Testis (tissue), 3 donors: ENCODE data around the gene EPB41L1. TPM values are rescaled to one million over a fixed set of nuclear protein-coding genes. Genes with fewer than 3 reads are reported as not detected.

ENCODE experiments used
- DNase-seq: peaks from one replicate; pipeline ENCODE4 v3.0.0-alpha.2; 2019
- H3K27ac ChIP-seq, 2 donors: fragments of 200-600 bp; sonication (generic); one replicate each; pipeline ENCODE4 v1.5.1; 2019
- H3K27me3 ChIP-seq: fragments of 200-600 bp; sonication (generic); one replicate; pipeline ENCODE4 v1.5.1; 2019
- H3K36me3 ChIP-seq: fragments of 200-600 bp; sonication (generic); one replicate; pipeline ENCODE4 v1.5.1; 2017; ENCODE audit warnings: low read depth; ENCODE audit errors: missing control alignments
- H3K4me1 ChIP-seq: fragments of 200-600 bp; sonication (generic); one replicate; pipeline ENCODE4 v1.5.1; 2019
- H3K4me3 ChIP-seq, 2 donors: fragments of 200-600 bp; sonication (generic); one replicate each; pipeline ENCODE4 v1.5.1; 2017 to 2019
- H3K9me3 ChIP-seq: fragments of 200-600 bp; sonication (generic); one replicate; pipeline ENCODE4 v1.5.1; 2017
- POLR2A ChIP-seq: fragments of 450-650 bp; IDR thresholded peaks from one replicate; pipeline ENCODE4 v1.6.1; 2017; ENCODE audit warnings: antibody characterized with exemption, mild to moderate bottlenecking, moderate library complexity
- WGBS, 2 donors: methylation state at CpG; one replicate each; pipeline ENCODE4 v1.1.5; 2018; 5-methylcytosine and 5-hydroxymethylcytosine counted together
- intact Hi-C: fragments of 100-400 bp; cut with DNase I; formaldehyde crosslinking; loops from one replicate; pipeline ENCODE4 v1.15.1; 2023; ENCODE audit warnings: low total_unique reads
- polyA plus RNA-seq: library from polyadenylated mRNA; stranded (reverse); fragments of 350-450 nt; fragmentation: Illumina TruSeq; extraction: RNeasy Lipid Tissue Mini Kit (QIAGEN cat#74804); gene quantifications from one replicate; pipeline ENCODE4 v1.2.3, GENCODE V29; 2014; ENCODE audit warnings: low read depth, low replicate concordance; ENCODE audit not compliant: insufficient read depth
- total RNA-seq, 2 donors: library from RNA; depleted of rRNA; stranded (reverse); fragments of >200 nt; gene quantifications; one replicate each; pipeline ENCODE4 v1.2.3, GENCODE V29; 2016
- TF ChIP-seq, protein P1 (sequence below), 3 experiments: fragments of 450-650 bp in 2 of 3; fragments of 200-600 bp in 1 of 3; sonication (generic) in 1 of 3; IDR thresholded peaks; one replicate each; pipeline ENCODE4 v1.5.1; 2016 to 2019; ENCODE audit warnings: antibody characterized with exemption in 3 of 3, mild to moderate bottlenecking in 2 of 3, moderate library complexity in 1 of 3

EPB41L1 gene
- total and polyA plus RNA-seq, 3 donors from 2014 or later: 49.8 to 65.3 (median 63.7) TPM

DNA sequence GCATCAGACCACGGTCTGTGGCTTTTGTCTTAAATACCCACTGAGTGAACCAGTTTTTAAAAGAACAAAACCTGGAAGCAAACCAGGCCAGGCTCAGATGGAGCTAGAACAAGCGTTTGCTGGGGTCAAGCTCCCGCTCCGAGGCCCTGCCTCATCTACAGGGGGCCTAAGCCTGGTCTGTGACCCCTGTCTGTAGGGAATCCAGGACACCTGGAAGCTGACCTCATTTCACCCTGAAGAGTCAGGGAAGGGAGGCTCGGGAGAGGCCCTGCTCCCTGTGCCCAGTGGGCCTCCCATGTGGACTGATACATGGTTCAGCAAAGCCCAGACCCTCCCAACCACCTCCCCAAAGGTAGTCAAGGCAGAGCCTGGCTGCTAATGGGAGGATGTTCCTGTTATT is 124.8 kb downstream of the EPB41L1 start:
- DNase-seq: no peak

DNA sequence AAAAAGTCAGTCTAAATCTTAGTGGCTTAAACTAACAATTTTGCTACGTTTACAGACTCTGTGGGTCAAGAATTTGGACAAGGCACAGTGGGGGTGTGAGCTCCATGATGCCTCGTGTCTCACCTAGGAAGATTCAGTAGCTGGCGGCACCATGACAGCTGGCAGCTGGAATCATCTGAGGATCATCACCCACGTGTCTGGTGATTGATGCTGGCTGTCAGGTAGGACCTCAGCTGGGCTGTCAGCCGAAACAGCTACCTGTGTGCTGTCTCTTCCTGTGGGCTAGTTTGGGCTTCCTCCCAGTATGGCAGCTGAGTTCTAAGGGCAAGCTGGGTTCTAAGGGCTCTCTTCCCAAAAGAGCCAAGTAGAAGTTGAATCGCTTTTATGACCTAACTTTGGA is 125.2 kb downstream of the EPB41L1 start:
- TF ChIP-seq POLR2A: no peak
- TF ChIP-seq, protein P1, sequence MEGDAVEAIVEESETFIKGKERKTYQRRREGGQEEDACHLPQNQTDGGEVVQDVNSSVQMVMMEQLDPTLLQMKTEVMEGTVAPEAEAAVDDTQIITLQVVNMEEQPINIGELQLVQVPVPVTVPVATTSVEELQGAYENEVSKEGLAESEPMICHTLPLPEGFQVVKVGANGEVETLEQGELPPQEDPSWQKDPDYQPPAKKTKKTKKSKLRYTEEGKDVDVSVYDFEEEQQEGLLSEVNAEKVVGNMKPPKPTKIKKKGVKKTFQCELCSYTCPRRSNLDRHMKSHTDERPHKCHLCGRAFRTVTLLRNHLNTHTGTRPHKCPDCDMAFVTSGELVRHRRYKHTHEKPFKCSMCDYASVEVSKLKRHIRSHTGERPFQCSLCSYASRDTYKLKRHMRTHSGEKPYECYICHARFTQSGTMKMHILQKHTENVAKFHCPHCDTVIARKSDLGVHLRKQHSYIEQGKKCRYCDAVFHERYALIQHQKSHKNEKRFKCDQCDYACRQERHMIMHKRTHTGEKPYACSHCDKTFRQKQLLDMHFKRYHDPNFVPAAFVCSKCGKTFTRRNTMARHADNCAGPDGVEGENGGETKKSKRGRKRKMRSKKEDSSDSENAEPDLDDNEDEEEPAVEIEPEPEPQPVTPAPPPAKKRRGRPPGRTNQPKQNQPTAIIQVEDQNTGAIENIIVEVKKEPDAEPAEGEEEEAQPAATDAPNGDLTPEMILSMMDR (IDR thresholded peaks at IDR 0.05): no peak
- DNase-seq: no peak
- Histone ChIP-seq H3K4me3 (no peak overlapping the region), H3K27ac (no peak overlapping the region), H3K36me3 (no peaks in the 10 kb centered on the region), H3K27me3 (no peaks in the 10 kb centered on the region), H3K9me3 (no peaks in the 10 kb centered on the region), H3K4me1 (no peaks in the 10 kb centered on the region)
- intact Hi-C loops: no loop called here
- 76 to 78% methylated on average over 6 of the region's 6 CpGs for WGBS, 2 donors

More for the DNA sequence above, 124.8 kb downstream of the EPB41L1 start:
- Histone ChIP-seq H3K9me3 (no peaks in the 10 kb centered on the region), H3K36me3 (no peaks in the 10 kb centered on the region), H3K27me3 (no peaks in the 10 kb centered on the region), H3K27ac (no peak overlapping the region), H3K4me1 (no peaks in the 10 kb centered on the region), H3K4me3 (no peak overlapping the region)
- 67 to 70% methylated on average over 5 of the region's 5 CpGs for WGBS, 2 donors
- TF ChIP-seq POLR2A: no peak
- TF ChIP-seq, protein P1 (IDR thresholded peaks at IDR 0.05): no peak
- intact Hi-C loops: no loop called here

DNA sequence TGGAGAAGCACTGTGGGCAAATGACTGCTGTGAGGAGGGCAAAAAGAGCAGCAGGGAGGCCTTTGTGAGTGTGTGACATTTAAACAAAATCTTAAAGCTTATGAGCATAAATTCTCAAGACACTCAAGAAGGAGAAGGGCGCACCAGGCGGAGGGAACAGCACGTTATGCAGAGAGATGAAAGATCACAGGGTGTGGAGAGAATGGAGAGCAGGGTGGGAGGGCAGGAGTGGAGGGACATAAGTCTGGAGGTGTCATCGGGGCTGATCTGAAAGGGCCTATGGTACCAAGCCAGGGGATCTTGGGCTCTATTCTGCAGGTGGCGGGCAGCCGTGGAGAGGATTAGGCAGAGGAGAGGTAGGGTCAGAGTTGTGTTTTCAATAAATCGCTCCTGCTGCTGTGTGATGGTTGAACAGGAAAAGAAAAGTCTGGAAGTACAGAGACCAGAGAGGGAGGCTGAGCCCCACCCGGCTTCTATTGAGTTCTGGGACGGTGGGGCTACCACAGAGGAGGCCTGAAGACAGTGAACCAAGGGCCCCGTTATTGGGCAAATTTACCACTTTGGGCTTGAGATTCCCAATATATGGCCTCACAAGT is 127.3 kb downstream of the EPB41L1 start:
- no peak overlapping the region for H3K27ac ChIP-seq
- no peaks in the 10 kb centered on the region for H3K36me3 ChIP-seq
- no peak for DNase-seq
- no peaks in the 10 kb centered on the region for H3K4me1 ChIP-seq
- H3K27me3 ChIP-seq: no peaks in the 10 kb centered on the region
- intact Hi-C loops: no loop called here
- TF ChIP-seq POLR2A: no peak
- TF ChIP-seq, protein P1 (IDR thresholded peaks at IDR 0.05): no peak
- no peaks in the 10 kb centered on the region for H3K9me3 ChIP-seq
- no peak overlapping the region for H3K4me3 ChIP-seq
- 82 to 85% methylated on average over 10 of the region's 10 CpGs for WGBS, 2 donors

Other genes with a start within 250 kb of the EPB41L1 start
- 100 to 1,000 TPM; 120 to 136 TPM for gene SCAND1, start 200.2 kb upstream of the EPB41L1 start, total RNA-seq
- 45.4 TPM for gene SCAND1, start 200.2 kb upstream of the EPB41L1 start, polyA plus RNA-seq
- 10 to 100 TPM; 19.7 to 28.3 TPM for gene CNBD2, start 186.2 kb upstream of the EPB41L1 start, total RNA-seq
- 46.6 TPM for gene CNBD2, start 186.2 kb upstream of the EPB41L1 start, polyA plus RNA-seq
- 10 to 100 TPM; 38.7 TPM for gene AAR2, start 81.7 kb downstream of the EPB41L1 start, total RNA-seq
- 47.0 TPM for gene AAR2, start 81.7 kb downstream of the EPB41L1 start, polyA plus RNA-seq
- gene DLGAP4, start 151.6 kb downstream of the EPB41L1 start, total RNA-seq: 100 to 1,000 TPM; 110 TPM
- 69.1 TPM for gene DLGAP4, start 151.6 kb downstream of the EPB41L1 start, polyA plus RNA-seq